DOHH2 (cell line): Measurements from ENCODE around the gene GPX4.

ENCODE experiments used
- H3F3A ChIP-seq: fragments of 200-600 bp; sonication (generic), shearing (Covaris generic); 2 replicates; pipeline ENCODE4 v1.6.0; 2016; ENCODE audit warnings: antibody characterized with exemption, mild to moderate bottlenecking; ENCODE audit not compliant: control insufficient read depth, insufficient read depth
- H3K27ac ChIP-seq: fragments of 200-600 bp; sonication (generic); 2 replicates; pipeline ENCODE4 v1.5.1; 2014; ENCODE audit warnings: low read depth, mild to moderate bottlenecking, low read length, moderate library complexity
- H3K27me3 ChIP-seq: fragments of 200-600 bp; sonication (generic); 2 replicates; pipeline ENCODE4 v1.6.1; 2014; ENCODE audit warnings: mild to moderate bottlenecking, low read length, mixed read lengths; ENCODE audit not compliant: control insufficient read depth
- H3K36me3 ChIP-seq: fragments of 200-600 bp; sonication (generic); 2 replicates; pipeline ENCODE4 v1.6.1; 2014; ENCODE audit warnings: mild to moderate bottlenecking, low read length, moderate library complexity, mixed read lengths; ENCODE audit not compliant: control insufficient read depth
- H3K4me1 ChIP-seq: fragments of 200-600 bp; sonication (generic); 2 replicates; pipeline ENCODE4 v1.6.1; 2014; ENCODE audit warnings: mild to moderate bottlenecking, low read length, mixed read lengths; ENCODE audit not compliant: control insufficient read depth
- H3K4me2 ChIP-seq: fragments of 200-600 bp; sonication (generic); 2 replicates; pipeline ENCODE4 v1.6.0; 2014; ENCODE audit warnings: mild to moderate bottlenecking, low read length, moderate library complexity
- H3K4me3 ChIP-seq: fragments of 200-600 bp; sonication (generic); 2 replicates; pipeline ENCODE4 v1.5.1; 2014; ENCODE audit warnings: mild to moderate bottlenecking, low read length, mixed read lengths
- H3K79me2 ChIP-seq: fragments of 200-600 bp; sonication (generic); 2 replicates; pipeline ENCODE4 v1.6.1; 2014; ENCODE audit warnings: mild to moderate bottlenecking, low read length, mixed read lengths; ENCODE audit not compliant: control insufficient read depth
- H3K9me2 ChIP-seq: fragments of 200-600 bp; sonication (generic); replicated peaks from 2 replicates; pipeline ENCODE4 v1.6.1; 2014; ENCODE audit warnings: mild to moderate bottlenecking, low read length, mixed read lengths; ENCODE audit not compliant: control insufficient read depth
- H3K9me3 ChIP-seq: fragments of 200-600 bp; sonication (generic); 2 replicates; pipeline ENCODE4 v1.6.1; 2014; ENCODE audit warnings: antibody characterized with exemption, low read length, mixed read lengths; ENCODE audit not compliant: control insufficient read depth, insufficient read depth
- H4K20me1 ChIP-seq: fragments of 200-600 bp; sonication (generic); 2 replicates; pipeline ENCODE4 v1.6.0; 2014; ENCODE audit warnings: low read depth, mild to moderate bottlenecking, antibody characterized with exemption, low read length, moderate library complexity; ENCODE audit not compliant: control insufficient read depth, insufficient read depth
- CTCF ChIP-seq: fragments of 200-600 bp; sonication (generic); IDR thresholded peaks from one replicate; pipeline ENCODE4 v1.5.1; 2014; ENCODE audit warnings: antibody characterized with exemption, mild to moderate bottlenecking, low read depth, low read length; ENCODE audit not compliant: poor library complexity, severe bottlenecking
- EZH2phosphoT487 ChIP-seq: fragments of 200-600 bp; sonication (generic); IDR thresholded peaks from 2 replicates; pipeline ENCODE4 v1.6.1; 2017; ENCODE audit warnings: borderline replicate concordance, mild to moderate bottlenecking, antibody characterized with exemption, low read length, moderate library complexity, mixed read lengths

Gene GPX4

GRCh38 chr19:1145635-1146411, 42.0 kb downstream of the GPX4 start:
- Histone ChIP-seq H4K20me1 (no peaks in the 10 kb centered on the region), H3F3A (no peaks in the 10 kb centered on the region), H3K79me2 (no peaks in the 10 kb centered on the region), H3K4me1 (no peaks in the 10 kb centered on the region), H3K4me3 (no peak overlapping the region), H3K9me3 (no peaks in the 10 kb centered on the region), H3K4me2 (no peak overlapping the region), H3K36me3 (peaks cover 6% of the 10 kb centered on the region), H3K27me3 (no peaks in the 10 kb centered on the region), H3K9me2 (no peaks in the 10 kb centered on the region), H3K27ac (no peak overlapping the region)
- TF ChIP-seq EZH2phosphoT487, result no peak

GRCh38 chr19:1146412-1146699, 42.6 kb downstream of the GPX4 start:
- no peaks in the 10 kb centered on the region for H3K9me3 ChIP-seq
- H3K27me3 ChIP-seq, result no peaks in the 10 kb centered on the region
- no peaks in the 10 kb centered on the region for H3F3A ChIP-seq
- no peak overlapping the region for H3K27ac ChIP-seq
- no peaks in the 10 kb centered on the region for H4K20me1 ChIP-seq
- no peak overlapping the region for H3K4me2 ChIP-seq
- H3K4me1 ChIP-seq, result no peaks in the 10 kb centered on the region
- peaks cover 6% of the 10 kb centered on the region for H3K36me3 ChIP-seq
- H3K79me2 ChIP-seq, result no peaks in the 10 kb centered on the region
- H3K4me3 ChIP-seq, result no peak overlapping the region
- H3K9me2 ChIP-seq, result no peaks in the 10 kb centered on the region
- TF ChIP-seq CTCF, result no peak
- no peak for TF ChIP-seq EZH2phosphoT487

GRCh38 chr19:1146858-1147780, 43.3 kb downstream of the GPX4 start:
- no peaks in the 10 kb centered on the region for H4K20me1 ChIP-seq
- TF ChIP-seq CTCF, result no peak
- TF ChIP-seq EZH2phosphoT487, result no peak
- peaks cover 6% of the 10 kb centered on the region for H3K36me3 ChIP-seq
- H3K27ac ChIP-seq, result no peak overlapping the region
- H3K27me3 ChIP-seq, result no peaks in the 10 kb centered on the region
- no peaks in the 10 kb centered on the region for H3K9me2 ChIP-seq
- H3F3A ChIP-seq, result no peaks in the 10 kb centered on the region
- H3K4me1 ChIP-seq, result no peaks in the 10 kb centered on the region
- H3K9me3 ChIP-seq, result no peaks in the 10 kb centered on the region
- no peak overlapping the region for H3K4me3 ChIP-seq
- no peaks in the 10 kb centered on the region for H3K79me2 ChIP-seq
- H3K4me2 ChIP-seq, result no peak overlapping the region
